Measurements from ENCODE around the gene C1QTNF3.
"Not testable (repeated sequence)": the region's sequence is repeated elsewhere in the genome, so short reads cannot be mapped to it uniquely, and the experiment has no call there.

The C1QTNF3 gene

GRCh38 chr5:34017254-34017653 is 25.8 kb downstream of the C1QTNF3 start:
- DNase-seq = no peak

- DNase-seq = no peak
Observed at GRCh38 chr5:34016750-34017149, 26.3 kb downstream of the C1QTNF3 start.

- DNase-seq = no peak
Observed at GRCh38 chr5:34016222-34016621, 26.8 kb downstream of the C1QTNF3 start.

- DNase-seq = no peak
Observed at GRCh38 chr5:34015120-34015822, 27.7 kb downstream of the C1QTNF3 start.

GRCh38 chr5:34014626-34015025 is 28.4 kb downstream of the C1QTNF3 start:
- no peak for DNase-seq

- no peak for DNase-seq
Observed at GRCh38 chr5:34013547-34013946, 29.5 kb downstream of the C1QTNF3 start.

GRCh38 chr5:34012791-34013190 is 30.2 kb downstream of the C1QTNF3 start:
- DNase-seq = no peak

GRCh38 chr5:34011536-34011935 is 31.5 kb downstream of the C1QTNF3 start:
- no peak for DNase-seq

- not testable (repeated sequence) for DNase-seq
Observed at GRCh38 chr5:34010146-34010545, 32.9 kb downstream of the C1QTNF3 start.

- no peak for DNase-seq
Observed at GRCh38 chr5:34009610-34010009, 33.4 kb downstream of the C1QTNF3 start.

GRCh38 chr5:34008802-34009201 is 34.2 kb downstream of the C1QTNF3 start:
- DNase-seq = no peak

- peak; percentile 84 for DNase-seq
Observed at GRCh38 chr5:34007621-34008600, 35.1 kb downstream of the C1QTNF3 start, which contains the start of gene AMACR. Gene AMACR, minus strand, starts transcription at chr5:34008050. Its CDS starts 31 bp downstream, at chr5:34008019.

GRCh38 chr5:34007201-34007620 is 35.8 kb downstream of the C1QTNF3 start:
- no peak for DNase-seq

GRCh38 chr5:34005681-34006080 is 37.3 kb downstream of the C1QTNF3 start:
- DNase-seq = no peak

- no peak for DNase-seq
Observed at GRCh38 chr5:34005211-34005610, 37.8 kb downstream of the C1QTNF3 start.

- DNase-seq = no peak
Observed at GRCh38 chr5:34003941-34004340, 39.1 kb downstream of the C1QTNF3 start.

- peak; percentile 15 for DNase-seq
Observed at GRCh38 chr5:34002629-34003328, 40.2 kb downstream of the C1QTNF3 start.

GRCh38 chr5:34001241-34001841 is 41.7 kb downstream of the C1QTNF3 start:
- no peak for DNase-seq

GRCh38 chr5:33999978-34000377 is 43.0 kb downstream of the C1QTNF3 start:
- no peak for DNase-seq

- peak; percentile 69 for DNase-seq
Observed at GRCh38 chr5:33997331-33997983, 45.6 kb downstream of the C1QTNF3 start.

- DNase-seq = no peak
Observed at GRCh38 chr5:33995865-33996264, 47.1 kb downstream of the C1QTNF3 start.

- DNase-seq = no peak
Observed at GRCh38 chr5:33994845-33995244, 48.2 kb downstream of the C1QTNF3 start.
